NCI-H524 treated with DMSO at 0.1 percent for 48 hours (cell line): ENCODE results near the gene AQP4.

Experiments used
- DNase-seq: peaks from one replicate; lab custom pipeline; 2025; lab: John Stamatoyannopoulos, UW

Gene AQP4

GRCh38 chr18:26865557-26865956 lies at the start of gene AQP4:
AQP4 (minus strand) TSS chr18:26865707; CDS start chr18:26865689, 18 bp downstream.
- peak; percentile 16 for DNase-seq

- DNase-seq, result no peak
Measured at GRCh38 chr18:26911840-26912239, 46.3 kb upstream of the AQP4 start.

- no peak for DNase-seq
Measured at GRCh38 chr18:26909599-26910290, 44.2 kb upstream of the AQP4 start.

- no peak for DNase-seq
Measured at GRCh38 chr18:26908906-26909305, 43.4 kb upstream of the AQP4 start.

GRCh38 chr18:26902291-26902690 lies 36.8 kb upstream of the AQP4 start:
- DNase-seq, result no peak

- DNase-seq, result no peak
Measured at GRCh38 chr18:26901020-26901419, 35.5 kb upstream of the AQP4 start.

GRCh38 chr18:26894426-26894825 lies 28.9 kb upstream of the AQP4 start:
- DNase-seq, result no peak

- DNase-seq, result no peak
Measured at GRCh38 chr18:26893996-26894395, 28.5 kb upstream of the AQP4 start.

GRCh38 chr18:26888259-26888658 lies 22.8 kb upstream of the AQP4 start:
- no peak for DNase-seq

GRCh38 chr18:26875040-26875654 lies 9.6 kb upstream of the AQP4 start:
- no peak for DNase-seq

- no peak for DNase-seq
Measured at GRCh38 chr18:26874283-26874682, 8.8 kb upstream of the AQP4 start.

GRCh38 chr18:26869640-26870039 lies 4.1 kb upstream of the AQP4 start:
- DNase-seq, result no peak

GRCh38 chr18:26868968-26869586 lies 3.6 kb upstream of the AQP4 start:
- no peak for DNase-seq

GRCh38 chr18:26867471-26867870 lies 2.0 kb upstream of the AQP4 start:
- DNase-seq, result no peak

- DNase-seq, result no peak
Measured at GRCh38 chr18:26864658-26865057, 849 bp downstream of the AQP4 start.

- no peak for DNase-seq
Measured at GRCh38 chr18:26863921-26864497, 1.5 kb downstream of the AQP4 start.

GRCh38 chr18:26863122-26863879 lies 2.2 kb downstream of the AQP4 start:
- DNase-seq, result no peak

- no peak for DNase-seq
Measured at GRCh38 chr18:26862084-26862483, 3.4 kb downstream of the AQP4 start.

- no peak for DNase-seq
Measured at GRCh38 chr18:26854292-26854881, 11.1 kb downstream of the AQP4 start.

GRCh38 chr18:26853401-26853800 lies 12.1 kb downstream of the AQP4 start:
- peak; percentile 42 for DNase-seq

GRCh38 chr18:26843760-26844159 lies 21.7 kb downstream of the AQP4 start:
- DNase-seq, result no peak

GRCh38 chr18:26840965-26841364 lies 24.5 kb downstream of the AQP4 start:
- DNase-seq, result no peak
